Calu3 (cell line): ENCODE data around the gene DNMT3L. TPM values are rescaled to one million over a fixed set of nuclear protein-coding genes. Genes with fewer than 3 reads are reported as not detected.

Experiments used
- BruUV-seq: library from RNA; stranded (reverse); fragments of 400-500 nt; replicated peaks from 2 replicates; lab custom pipeline; 2021; lab: Mats Ljungman, UMichigan
- CTCF ChIA-PET: fragments of 300-600 bp; sonication (Branson Sonifier 250); formaldehyde crosslinking; loops from one replicate; lab custom pipeline; 2022; ENCODE audit warnings: antibody characterized with exemption; lab: Charles Lee
- DNase-seq: peaks from one replicate; pipeline ENCODE4 v3.0.0; 2022
- H3K27ac Mint-ChIP-seq: one replicate; pipeline ENCODE4 v1.8.0; 2022; ENCODE audit warnings: mixed read lengths; ENCODE audit not compliant: unreplicated experiment
- H3K27me3 Mint-ChIP-seq: one replicate; pipeline ENCODE4 v1.8.0; 2022; ENCODE audit warnings: mixed read lengths; ENCODE audit not compliant: unreplicated experiment
- H3K36me3 Mint-ChIP-seq: one replicate; pipeline ENCODE4 v1.8.0; 2022; ENCODE audit warnings: mild to moderate bottlenecking, moderate library complexity, mixed read lengths; ENCODE audit not compliant: insufficient read depth, unreplicated experiment
- H3K4me1 Mint-ChIP-seq: one replicate; pipeline ENCODE4 v1.8.0; 2022; ENCODE audit warnings: mild to moderate bottlenecking, low read depth, mixed read lengths; ENCODE audit not compliant: unreplicated experiment
- H3K4me3 Mint-ChIP-seq: one replicate; pipeline ENCODE4 v1.8.0; 2022; ENCODE audit warnings: mild to moderate bottlenecking, low read depth, moderate library complexity, mixed read lengths; ENCODE audit not compliant: unreplicated experiment
- H3K9me3 Mint-ChIP-seq: one replicate; pipeline ENCODE4 v1.8.0; 2022; ENCODE audit warnings: low read depth, mixed read lengths; ENCODE audit not compliant: unreplicated experiment
- CTCF ChIP-seq: fragments of 200-600 bp; IDR thresholded peaks from one replicate; pipeline ENCODE4 v1.8.0; 2022; ENCODE audit warnings: antibody characterized with exemption; ENCODE audit not compliant: unreplicated experiment
- intact Hi-C: fragments of 100-400 bp; cut with micrococcal nuclease; formaldehyde crosslinking; loops from one replicate; pipeline ENCODE4 v1.10.0; 2022; ENCODE audit not compliant: unreplicated experiment
- total RNA-seq: library from RNA; stranded (reverse); gene quantifications from 2 replicates; pipeline ENCODE4 v1.2.3, GENCODE V29; 2022

DNMT3L gene
- total RNA-seq, 1 experiment from 2014 or later: not detected

GRCh38 chr21:44267655-44268142 lies 6.0 kb upstream of the DNMT3L start:
- no peak for TF ChIP-seq CTCF
- no peak overlapping the region for H3K27ac Mint-ChIP-seq
- H3K27me3 Mint-ChIP-seq: peaks cover 38% of the 10 kb centered on the region
- BruUV-seq: no TSS peak
- intact Hi-C loops: no loop called here
- no peaks in the 10 kb centered on the region for H3K36me3 Mint-ChIP-seq
- CTCF ChIA-PET: no interaction called here
- no peaks in the 10 kb centered on the region for H3K9me3 Mint-ChIP-seq
- H3K4me3 Mint-ChIP-seq: no peak overlapping the region
- no peak for DNase-seq
- H3K4me1 Mint-ChIP-seq: no peaks in the 10 kb centered on the region

- H3K36me3 Mint-ChIP-seq: no peaks in the 10 kb centered on the region
- no peaks in the 10 kb centered on the region for H3K9me3 Mint-ChIP-seq
- H3K27ac Mint-ChIP-seq: no peak overlapping the region
- H3K4me3 Mint-ChIP-seq: no peak overlapping the region
- peaks cover 32% of the 10 kb centered on the region for H3K27me3 Mint-ChIP-seq
- DNase-seq: no peak
- no peak for TF ChIP-seq CTCF
- BruUV-seq: no TSS peak
- CTCF ChIA-PET: no interaction called here
- no peaks in the 10 kb centered on the region for H3K4me1 Mint-ChIP-seq
- intact Hi-C loops: no loop called here
These were observed 4.1 kb upstream of the DNMT3L start for GRCh38 chr21:44265734-44266270.

- Mint-ChIP-seq H3K4me3 (no peak overlapping the region), H3K9me3 (no peaks in the 10 kb centered on the region), H3K4me1 (no peaks in the 10 kb centered on the region), H3K36me3 (no peaks in the 10 kb centered on the region), H3K27me3 (peaks cover 43% of the 10 kb centered on the region), H3K27ac (no peak overlapping the region)
- no peak for TF ChIP-seq CTCF
- DNase-seq: no peak
- CTCF ChIA-PET: no interaction called here
- intact Hi-C loops: no loop called here
- no TSS peak for BruUV-seq
These were observed 2.1 kb upstream of the DNMT3L start for GRCh38 chr21:44263768-44264167.

- CTCF ChIA-PET: no interaction called here
- Mint-ChIP-seq H3K4me3 (no peak overlapping the region), H3K9me3 (no peaks in the 10 kb centered on the region), H3K36me3 (no peaks in the 10 kb centered on the region), H3K27me3 (peaks cover 43% of the 10 kb centered on the region), H3K27ac (no peak overlapping the region), H3K4me1 (no peaks in the 10 kb centered on the region)
- no TSS peak for BruUV-seq
- TF ChIP-seq CTCF: no peak
- no peak for DNase-seq
- intact Hi-C loops: no loop called here
These were observed 1.6 kb upstream of the DNMT3L start for GRCh38 chr21:44263221-44263760.
